ENCODE results near the gene IFNL1. TPM values are rescaled to one million over a fixed set of nuclear protein-coding genes. Genes with fewer than 3 reads are reported as not detected.

IFNL1 gene
- total and polyA plus RNA-seq, 2 donors (not counting 3 experiments of a cell fraction or from before 2014, with no cell fraction given) = not detected

- POLR2A ChIA-PET = no interaction called here
Measured at GRCh38 chr19:39345956-39346355, 49.7 kb downstream of the IFNL1 start.

DNA sequence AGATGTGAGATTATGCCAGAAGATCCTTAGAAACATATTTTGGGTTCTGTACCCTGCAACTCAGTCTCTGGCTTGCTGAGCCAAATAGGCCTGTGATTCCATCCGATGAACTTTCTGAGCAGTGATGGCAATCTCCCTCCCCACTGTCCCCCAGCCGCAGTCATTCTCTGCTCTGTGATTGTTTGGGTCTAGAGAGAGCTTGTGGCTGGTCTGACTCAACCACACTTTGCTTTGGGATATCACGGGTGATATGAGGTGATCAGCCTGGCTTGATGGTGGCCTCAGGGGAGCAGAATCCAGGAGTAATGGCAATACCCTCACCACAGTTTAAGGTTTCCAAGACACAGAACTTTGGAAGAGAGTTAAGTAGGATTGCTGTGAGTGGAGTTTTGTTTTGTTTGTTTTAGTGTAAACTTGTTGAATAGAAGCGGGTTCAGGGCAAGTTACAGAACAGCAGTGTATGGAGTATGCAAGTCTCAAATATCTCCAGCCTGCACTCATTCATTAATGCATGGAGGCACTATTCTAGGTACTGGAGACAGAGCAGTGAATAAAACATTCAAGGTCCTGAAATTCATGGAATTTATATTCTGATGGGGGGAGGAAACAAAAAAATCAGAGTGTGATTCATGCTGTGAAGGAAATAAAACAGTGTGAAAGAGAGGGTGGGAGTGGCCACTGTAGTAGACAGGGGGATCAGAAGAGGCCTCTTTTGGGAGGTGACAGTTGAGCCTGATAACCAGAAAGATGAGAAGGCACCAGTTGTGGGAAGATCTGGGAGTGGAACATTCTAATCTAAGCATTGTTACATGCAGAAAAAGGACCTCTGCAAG is 51.3 kb downstream of the IFNL1 start:
- Histone ChIP-seq H3K9me1 (replicated peaks; ENCODE audit: control insufficient read depth, extremely low read depth, insufficient read depth, low read length) (no peaks in the 10 kb centered on the region), H3K27me3 (ENCODE audit: control insufficient read depth in 2 of 2, insufficient read depth in 2 of 2, low read length in 2 of 2) (no peaks in the 10 kb centered on the region), H3K79me2 (ENCODE audit: control insufficient read depth, insufficient read depth, low read length) (peaks cover 35% of the 10 kb centered on the region), H2AFZ (ENCODE audit: low read depth, low read length) (no peak overlapping the region), H3K9me3 (replicated peaks; ENCODE audit: control insufficient read depth, insufficient read depth, low read length) (no peaks in the 10 kb centered on the region), H3K4me3 (replicated peaks in 1 of 3; ENCODE audit: insufficient read depth in 1 of 3, low read depth in 1 of 3, low read length in 3 of 3) (no peak overlapping the region), H4K20me1 (replicated peaks; ENCODE audit: control insufficient read depth, extremely low read depth, insufficient read depth, low read length) (peaks cover 2% of the 10 kb centered on the region), H3K36me3 (ENCODE audit: control insufficient read depth in 2 of 2, extremely low read depth in 1 of 2, insufficient read depth in 2 of 2, low read length in 2 of 2) (peaks cover 2 to 4% of the 10 kb centered on the region in 2 experiments), H3K4me1 (ENCODE audit: control insufficient read depth, extremely low read depth, insufficient read depth, low read length) (peaks cover 15% of the 10 kb centered on the region), H3K9ac (replicated peaks; ENCODE audit: extremely low read depth, insufficient read depth, low read length) (no peak overlapping the region), H3K4me2 (ENCODE audit: insufficient read depth, low read length) (no peak overlapping the region), H3K27ac (ENCODE audit: insufficient read depth, low read depth, low read length) (no peak overlapping the region)
- POLR2A ChIA-PET = no interaction called here
- peak; percentile 46 for FAIRE-seq
- intact Hi-C loops (cut with micrococcal nuclease) (no loop called here), dilution Hi-C loops (cut with MboI; ENCODE audit: extremely low pct_ligation_motif_present, low sequenced_read_pairs) (no loop called here)
- TF ChIP-seq POLR2AphosphoS5 (IDR thresholded peaks at IDR 0.05; ENCODE audit: insufficient read depth, low read depth, low read length) (no peak), POLR2A (IDR thresholded peaks at IDR 0.05; ENCODE audit: low read depth, low read length) (no peak)
- TF ChIP-seq, protein P1, sequence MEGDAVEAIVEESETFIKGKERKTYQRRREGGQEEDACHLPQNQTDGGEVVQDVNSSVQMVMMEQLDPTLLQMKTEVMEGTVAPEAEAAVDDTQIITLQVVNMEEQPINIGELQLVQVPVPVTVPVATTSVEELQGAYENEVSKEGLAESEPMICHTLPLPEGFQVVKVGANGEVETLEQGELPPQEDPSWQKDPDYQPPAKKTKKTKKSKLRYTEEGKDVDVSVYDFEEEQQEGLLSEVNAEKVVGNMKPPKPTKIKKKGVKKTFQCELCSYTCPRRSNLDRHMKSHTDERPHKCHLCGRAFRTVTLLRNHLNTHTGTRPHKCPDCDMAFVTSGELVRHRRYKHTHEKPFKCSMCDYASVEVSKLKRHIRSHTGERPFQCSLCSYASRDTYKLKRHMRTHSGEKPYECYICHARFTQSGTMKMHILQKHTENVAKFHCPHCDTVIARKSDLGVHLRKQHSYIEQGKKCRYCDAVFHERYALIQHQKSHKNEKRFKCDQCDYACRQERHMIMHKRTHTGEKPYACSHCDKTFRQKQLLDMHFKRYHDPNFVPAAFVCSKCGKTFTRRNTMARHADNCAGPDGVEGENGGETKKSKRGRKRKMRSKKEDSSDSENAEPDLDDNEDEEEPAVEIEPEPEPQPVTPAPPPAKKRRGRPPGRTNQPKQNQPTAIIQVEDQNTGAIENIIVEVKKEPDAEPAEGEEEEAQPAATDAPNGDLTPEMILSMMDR (IDR thresholded peaks at IDR 0.05; ENCODE audit: extremely low read depth in 1 of 2, insufficient read depth in 1 of 2, low read depth in 1 of 2, low read length in 2 of 2) = no peak
- CTCF ChIA-PET = interaction anchor here (1.0 kb wide), 1 partner anchor 50 kb away, joined by 3 read pairs; no protein-coding TSS in a partner anchor
- no peak for DNase-seq (ENCODE audit: low read depth, low spot score)
- no TSS peak for BruUV-seq (replicated peaks)

More at GRCh38 chr19:39345956-39346355, 49.7 kb downstream of the IFNL1 start:
- H3K36me3 ChIP-seq (ENCODE audit: control insufficient read depth in 2 of 2, extremely low read depth in 1 of 2, insufficient read depth in 2 of 2, low read length in 2 of 2) = no peaks in the 10 kb centered on the region
- no peak for DNase-seq (ENCODE audit: low read depth, low spot score)
- H2AFZ ChIP-seq (ENCODE audit: low read depth, low read length) = no peak overlapping the region
- no peak overlapping the region for H3K27ac ChIP-seq (ENCODE audit: insufficient read depth, low read depth, low read length)
- intact Hi-C loops (cut with micrococcal nuclease) = no loop called here
- no peaks in the 10 kb centered on the region for H3K9me3 ChIP-seq (replicated peaks; ENCODE audit: control insufficient read depth, insufficient read depth, low read length)
- H3K4me2 ChIP-seq (ENCODE audit: insufficient read depth, low read length) = no peak overlapping the region
- CTCF ChIA-PET = no interaction called here
- H3K4me1 ChIP-seq (ENCODE audit: control insufficient read depth, extremely low read depth, insufficient read depth, low read length) = peaks cover 16% of the 10 kb centered on the region
- FAIRE-seq = no peak
- H3K4me3 ChIP-seq (replicated peaks in 1 of 3; ENCODE audit: insufficient read depth in 1 of 3, low read depth in 1 of 3, low read length in 3 of 3) = no peak overlapping the region
- TF ChIP-seq EZH2 (IDR thresholded peaks at IDR 0.05; ENCODE audit: borderline replicate concordance, low read depth, low read length, severe bottlenecking) = no peak
- TF ChIP-seq FOS (IDR thresholded peaks at IDR 0.05; ENCODE audit: borderline replicate concordance, insufficient read depth, low read length) = no peak
- no peak for TF ChIP-seq MYC (IDR thresholded peaks at IDR 0.05; ENCODE audit: low read depth, low read length)
- H4K20me1 ChIP-seq (replicated peaks; ENCODE audit: control insufficient read depth, extremely low read depth, insufficient read depth, low read length) = peaks cover 2% of the 10 kb centered on the region
- dilution Hi-C loops (cut with MboI; ENCODE audit: extremely low pct_ligation_motif_present, low sequenced_read_pairs) = no loop called here
- H3K27me3 ChIP-seq (ENCODE audit: control insufficient read depth in 2 of 2, insufficient read depth in 2 of 2, low read length in 2 of 2) = no peaks in the 10 kb centered on the region
- no peak overlapping the region for H3K9ac ChIP-seq (replicated peaks; ENCODE audit: extremely low read depth, insufficient read depth, low read length)
- H3K79me2 ChIP-seq (ENCODE audit: control insufficient read depth, insufficient read depth, low read length) = peaks cover 32% of the 10 kb centered on the region
- no TSS peak for BruUV-seq (replicated peaks)
- no peaks in the 10 kb centered on the region for H3K9me1 ChIP-seq (replicated peaks; ENCODE audit: control insufficient read depth, extremely low read depth, insufficient read depth, low read length)

Data from endothelial cell of umbilical vein (primary cell).